GM21360 (cell line): ENCODE measurements around the gene BTBD7.

Experiments
- ATAC-seq: cut with Tn5 transposase; IDR thresholded peaks from one replicate; pipeline ENCODE4 v1.9.1; 2021; ENCODE audit warnings: mild to moderate bottlenecking, moderate library complexity; ENCODE audit not compliant: unreplicated experiment

The BTBD7 gene

GRCh38 chr14:93329965-93330608 is 2.7 kb downstream of the BTBD7 start:
- ATAC-seq = no peak

DNA sequence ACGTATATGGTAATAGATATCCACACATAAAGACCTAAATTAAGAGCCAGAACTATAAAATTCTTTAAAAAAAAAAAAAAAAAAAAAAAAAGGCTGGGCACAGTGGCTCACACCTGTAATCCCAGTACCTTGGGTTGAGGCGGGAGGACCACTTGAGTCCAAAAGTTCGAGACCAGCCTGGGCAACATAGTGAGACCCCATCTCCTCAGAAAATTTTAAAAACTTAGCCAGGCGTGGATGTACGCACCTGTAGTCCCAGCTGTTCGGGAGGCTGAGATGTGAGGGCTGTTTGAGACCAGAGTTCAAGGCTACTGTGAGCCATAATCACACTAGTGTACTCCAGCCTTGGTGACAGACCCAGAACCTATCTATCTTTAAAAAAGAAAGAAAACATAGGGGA is 4.3 kb downstream of the BTBD7 start:
- no peak for ATAC-seq

DNA sequence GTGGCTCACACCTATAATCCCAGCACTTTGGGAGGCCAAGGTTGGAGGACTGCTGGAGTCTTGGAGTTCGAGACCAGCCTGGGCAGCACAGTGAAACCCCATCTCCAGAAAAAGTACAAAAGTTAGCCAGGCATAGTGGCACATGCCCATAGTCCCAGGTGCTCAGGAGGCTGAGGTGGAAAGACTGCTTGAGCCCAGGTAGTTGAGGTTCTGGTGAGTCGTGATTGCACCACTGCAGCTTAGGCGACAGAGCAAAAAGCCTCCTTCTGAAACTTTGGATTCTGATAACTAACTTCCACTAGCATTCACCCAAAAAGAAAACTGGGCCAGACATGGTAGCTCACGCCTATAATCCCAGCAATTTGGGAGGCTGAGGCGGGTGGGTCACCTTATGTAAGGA is 6.6 kb downstream of the BTBD7 start:
- no peak for ATAC-seq

- ATAC-seq = no peak
Measured at GRCh38 chr14:93323600-93324174, 9.1 kb downstream of the BTBD7 start.

DNA sequence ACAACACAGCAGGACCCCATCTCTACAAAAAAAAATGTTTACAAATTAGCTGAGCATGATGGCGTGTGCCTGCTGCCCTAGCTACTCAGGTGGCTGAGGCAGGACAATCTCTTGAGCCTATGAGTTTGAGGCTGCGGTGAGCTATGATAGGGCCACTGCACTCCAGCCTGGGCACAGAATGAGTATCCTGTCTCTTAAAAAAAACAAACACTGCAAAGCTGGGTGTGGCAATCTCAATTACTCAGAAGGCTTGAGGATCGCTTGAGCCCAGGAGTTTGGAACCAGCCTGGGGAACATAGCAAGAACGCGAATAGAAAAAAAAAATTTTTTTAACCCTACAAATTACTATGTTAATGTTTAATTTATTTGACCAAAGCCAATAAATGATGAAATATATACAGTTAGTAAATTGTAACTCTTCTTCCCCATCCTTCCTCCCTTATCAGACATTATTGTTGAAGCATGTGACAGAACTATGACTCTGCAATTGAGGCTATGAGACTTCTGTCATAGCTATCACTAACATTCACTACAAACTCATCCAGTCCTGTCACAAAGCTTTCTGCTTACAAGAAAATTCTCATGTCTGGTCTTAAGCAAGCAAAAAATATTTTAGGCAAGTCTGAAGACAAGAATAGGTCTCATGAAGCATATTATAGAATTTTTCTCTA is 9.8 kb downstream of the BTBD7 start:
- ATAC-seq = no peak

GRCh38 chr14:93320489-93320888 is 12.3 kb downstream of the BTBD7 start:
- no peak for ATAC-seq

DNA sequence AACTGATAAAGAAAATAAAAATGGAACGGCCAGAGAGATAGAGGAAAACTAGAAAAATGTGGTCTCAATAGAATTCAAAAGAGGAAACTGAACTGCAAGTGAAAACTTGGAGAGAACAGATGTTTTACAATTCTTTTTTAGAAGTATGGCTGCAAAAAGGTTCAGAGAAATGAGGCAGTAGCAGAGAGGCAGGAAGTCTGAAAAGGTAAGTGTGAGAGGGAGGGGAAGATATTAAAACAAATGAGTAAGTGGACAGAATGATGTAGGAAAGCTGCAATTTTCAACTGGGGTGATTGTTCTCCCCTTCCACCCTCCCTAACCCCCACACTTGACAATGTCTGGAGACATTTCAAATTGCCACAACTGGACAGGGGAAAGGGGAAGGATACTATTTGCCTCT is 12.9 kb downstream of the BTBD7 start:
- ATAC-seq = no peak

DNA sequence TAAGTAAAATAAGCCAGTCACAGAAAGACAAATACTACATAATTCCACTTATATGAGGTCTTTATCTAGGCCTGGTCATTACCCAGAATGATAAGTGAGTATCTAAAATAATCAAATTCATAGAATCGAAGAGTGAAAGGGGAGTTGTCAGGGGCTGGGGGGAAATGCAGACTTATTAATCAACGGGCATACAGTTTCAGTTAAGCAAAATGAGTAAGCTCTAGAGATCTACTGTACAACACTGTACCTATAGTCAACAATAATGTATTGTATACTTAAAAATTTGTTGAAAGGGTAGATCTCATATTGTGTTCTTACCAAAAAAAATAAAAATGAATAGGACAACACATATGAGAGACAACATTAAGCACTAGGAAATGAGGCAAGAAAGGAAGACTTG is 13.3 kb downstream of the BTBD7 start:
- ATAC-seq = no peak

DNA sequence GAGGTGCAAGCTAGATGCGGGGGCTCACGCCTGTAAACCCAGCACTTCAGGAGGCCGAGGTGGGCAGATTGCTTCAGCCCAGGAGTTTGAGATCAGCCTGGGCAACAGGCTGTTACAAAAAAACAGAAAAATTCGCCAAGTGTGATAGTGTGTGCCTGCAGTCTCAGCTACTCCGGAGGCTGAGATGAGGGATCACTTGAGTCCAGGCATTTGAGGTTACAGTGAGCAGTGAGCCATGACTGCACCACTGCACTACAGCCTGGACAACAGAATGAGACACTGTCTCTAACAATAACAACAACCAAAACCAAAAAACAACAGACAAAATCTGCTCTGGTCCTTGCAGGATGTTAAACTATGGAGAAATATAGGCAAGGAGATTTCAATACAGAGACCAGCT is 13.9 kb downstream of the BTBD7 start:
- ATAC-seq = no peak

DNA sequence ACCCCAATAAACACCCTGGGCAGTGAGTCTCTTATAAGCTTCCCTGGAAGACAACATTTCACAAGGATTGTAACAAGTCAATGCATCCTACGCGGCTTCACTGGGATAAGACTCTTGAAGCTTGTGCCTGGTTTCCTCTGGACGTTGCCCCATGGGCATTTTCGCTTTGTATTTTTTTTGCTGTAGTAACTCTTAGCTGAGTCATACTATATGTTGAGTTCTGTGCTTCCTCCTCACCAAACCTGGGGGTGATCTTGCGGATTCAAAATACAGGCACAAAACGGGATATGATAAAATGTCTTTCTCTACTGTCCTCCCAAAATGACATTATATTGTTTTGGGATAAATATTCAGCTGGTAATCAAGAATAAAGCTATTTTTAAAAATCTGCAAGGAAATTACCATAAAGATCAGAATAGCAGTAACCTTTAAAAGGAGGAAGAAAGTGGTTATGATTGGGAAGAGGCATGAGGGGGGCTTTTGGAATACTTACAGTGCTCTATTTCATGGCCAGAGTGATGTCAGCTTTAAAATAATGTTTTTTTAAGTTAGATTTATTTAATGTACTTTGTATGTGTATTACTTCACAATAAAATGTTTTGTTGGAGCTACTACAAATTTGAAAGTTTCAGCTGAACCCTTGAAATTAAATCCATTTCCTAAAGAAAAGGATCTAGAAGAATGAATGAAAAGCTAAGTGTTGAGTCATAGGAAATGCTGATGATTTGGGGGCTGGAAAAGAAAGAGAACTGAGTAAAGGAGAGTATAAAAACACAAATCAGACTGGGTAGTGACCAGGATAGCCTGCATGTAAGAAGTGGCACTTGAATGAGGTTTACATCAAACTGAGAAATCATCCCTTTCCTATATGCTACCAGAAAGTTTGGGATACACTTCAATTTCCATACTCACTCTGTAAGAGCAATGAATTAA is 14.7 kb downstream of the BTBD7 start:
- no peak for ATAC-seq

GRCh38 chr14:93317210-93317874 is 15.5 kb downstream of the BTBD7 start:
- ATAC-seq = no peak

DNA sequence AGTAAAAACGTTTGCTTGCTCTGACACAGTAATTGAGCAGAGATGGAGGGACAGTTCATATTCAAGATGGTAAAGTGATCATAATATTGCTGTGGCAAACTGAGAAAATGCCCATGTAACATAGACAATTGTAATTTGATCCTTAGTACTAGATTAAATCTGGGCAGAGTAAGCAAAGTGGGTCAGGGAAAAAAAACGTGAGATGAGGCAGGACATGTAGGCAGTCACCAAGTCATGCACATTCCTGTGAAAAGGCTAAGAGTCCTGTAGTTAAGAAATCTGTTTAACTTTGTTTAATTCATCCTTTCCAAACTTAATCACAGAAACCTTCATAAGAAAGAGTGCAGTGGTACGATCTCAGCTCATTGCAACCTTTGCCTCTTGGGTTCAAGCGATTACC is 16.1 kb downstream of the BTBD7 start:
- ATAC-seq = no peak

GRCh38 chr14:93315575-93315974 is 17.3 kb downstream of the BTBD7 start:
- ATAC-seq = no peak

- no peak for ATAC-seq
Measured at GRCh38 chr14:93311082-93311481, 21.8 kb downstream of the BTBD7 start.

GRCh38 chr14:93309427-93309966 is 23.3 kb downstream of the BTBD7 start:
- ATAC-seq = no peak

- ATAC-seq = no peak
Measured at GRCh38 chr14:93308686-93309345, 24.0 kb downstream of the BTBD7 start.

DNA sequence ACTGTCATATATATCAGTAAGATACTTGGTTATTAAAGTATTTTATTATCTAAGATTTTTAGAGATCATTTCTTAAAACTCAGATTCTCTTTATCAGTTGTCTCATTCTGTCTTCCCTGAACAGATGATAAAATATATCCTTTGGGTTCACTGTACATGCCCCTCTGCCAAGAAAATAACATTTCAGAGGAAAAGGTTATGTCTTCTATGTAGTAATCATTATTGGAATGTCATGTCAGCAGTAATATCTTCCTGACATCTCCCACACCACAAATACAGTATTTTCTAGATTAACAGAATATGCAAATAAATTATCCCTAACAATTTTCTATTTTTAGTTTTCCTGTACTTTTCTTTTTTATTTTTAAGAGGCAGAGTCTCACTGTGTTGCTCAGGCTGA is 26.0 kb downstream of the BTBD7 start:
- no peak for ATAC-seq

GRCh38 chr14:93305725-93306418 is 27.0 kb downstream of the BTBD7 start:
- no peak for ATAC-seq

DNA sequence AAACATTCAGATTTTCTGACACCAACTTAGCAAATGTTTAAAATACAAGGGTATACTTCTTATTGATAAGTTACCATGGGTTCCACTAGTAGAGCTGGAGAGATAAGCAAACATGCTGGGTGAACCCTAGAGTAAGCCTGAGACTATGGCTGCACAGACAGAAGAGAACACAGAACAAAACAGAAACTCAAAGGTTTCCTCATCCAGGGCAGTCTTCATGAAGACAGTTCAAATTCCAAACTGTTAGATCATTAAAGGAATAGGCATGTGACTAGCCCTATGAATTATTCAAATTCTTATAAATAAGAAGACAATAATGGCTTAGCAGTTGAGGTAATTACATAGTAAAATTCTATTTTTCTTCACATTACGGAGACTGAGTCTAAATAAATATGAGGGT is 28.1 kb downstream of the BTBD7 start:
- ATAC-seq = no peak

DNA sequence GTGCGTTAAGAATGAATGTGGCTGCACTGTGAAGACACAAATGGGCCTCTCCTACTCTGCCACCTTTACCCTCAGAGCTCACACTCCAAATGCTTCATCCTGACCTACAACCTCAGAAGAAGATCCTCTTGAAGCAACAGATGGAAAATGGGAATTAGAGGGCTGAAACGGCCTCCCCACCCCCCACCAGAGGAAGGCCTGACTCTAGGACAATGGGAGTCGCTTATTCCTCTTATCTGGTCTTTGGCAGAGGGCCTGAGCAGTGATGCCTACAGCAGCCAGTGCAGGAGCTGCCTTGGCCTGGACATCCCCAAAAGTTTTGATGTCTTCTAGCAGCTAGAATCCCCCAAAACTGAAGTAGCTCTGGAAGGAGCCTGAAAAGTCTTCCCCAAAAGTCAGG is 29.2 kb downstream of the BTBD7 start:
- ATAC-seq = no peak
